SHP77 (cell line): Measurements from ENCODE around the gene DUSP19.

Experiments used
- DNase-seq, 2 experiments: peaks; one replicate each; lab custom pipeline; 2025; lab: John Stamatoyannopoulos, UW

The DUSP19 gene

DNA sequence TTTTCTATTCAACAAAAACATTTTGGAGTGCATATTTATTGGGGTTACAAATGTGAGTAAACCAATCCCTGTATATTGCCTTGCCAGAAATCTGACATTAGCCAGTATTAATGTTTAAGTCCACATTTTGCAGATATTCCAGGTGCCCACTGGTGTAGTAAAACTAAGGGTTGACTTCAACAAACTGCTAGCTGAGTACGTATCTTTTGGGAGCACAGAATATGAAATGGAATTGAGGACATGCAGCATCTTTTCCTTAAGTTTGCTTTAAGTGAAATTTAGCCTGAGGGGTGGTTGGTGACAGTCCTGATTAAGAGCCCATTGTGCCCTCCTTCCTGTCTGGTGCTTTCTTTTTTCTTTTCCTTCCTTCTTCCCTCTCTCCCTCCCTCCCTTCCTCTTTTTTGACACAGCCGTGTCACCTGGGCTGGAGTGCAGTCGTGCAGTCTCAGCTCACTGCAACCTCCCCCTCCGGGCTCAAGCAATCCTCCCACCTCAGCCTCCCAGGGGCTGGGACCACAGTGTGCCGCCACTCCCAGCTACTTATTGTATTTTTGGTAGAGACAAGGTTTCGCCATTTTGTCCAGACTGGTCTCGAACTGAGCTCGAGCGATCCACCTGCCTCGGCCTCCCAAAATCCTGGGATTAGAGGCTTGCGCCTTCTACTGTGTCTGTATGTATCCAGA is 47.3 kb downstream of the DUSP19 start:
- DNase-seq, result no peak

DNA sequence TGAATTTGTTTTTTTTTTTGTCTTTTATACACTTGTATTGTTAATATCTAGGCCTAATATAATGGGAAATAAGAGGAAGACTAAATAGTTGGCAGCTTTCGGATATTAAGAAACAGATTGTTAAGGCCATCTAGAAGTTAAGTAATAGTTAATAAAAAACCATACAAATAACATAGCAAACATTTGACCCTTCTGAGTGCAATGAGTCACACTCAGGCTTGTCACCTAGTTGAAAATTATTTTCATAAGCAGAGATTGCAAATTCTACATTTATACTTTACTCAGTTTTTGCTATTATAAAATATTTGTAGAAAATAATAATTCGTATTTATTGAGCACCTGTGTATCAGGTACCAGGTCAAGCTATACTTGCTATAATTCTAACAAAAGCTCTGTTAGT is 48.1 kb downstream of the DUSP19 start:
- DNase-seq, result no peak

DNA sequence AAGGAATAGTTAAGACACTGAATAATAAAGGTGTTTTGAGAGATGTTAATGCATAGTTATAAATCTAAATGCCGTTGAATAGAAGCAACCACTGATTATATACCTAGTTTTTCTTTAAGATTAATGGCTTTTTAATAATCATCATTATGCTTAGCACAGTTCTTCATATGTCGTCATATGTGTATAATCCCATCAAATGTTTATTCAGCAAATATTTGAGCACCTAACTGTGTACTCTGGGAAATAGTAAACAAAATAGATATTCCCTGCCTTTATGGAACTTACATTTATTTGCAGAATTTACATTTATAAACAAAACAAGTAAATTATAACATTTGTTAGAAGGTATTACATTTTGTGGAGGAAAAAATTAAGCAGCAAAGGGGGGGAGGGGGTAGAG is 55.5 kb downstream of the DUSP19 start:
- no peak for DNase-seq

DNA sequence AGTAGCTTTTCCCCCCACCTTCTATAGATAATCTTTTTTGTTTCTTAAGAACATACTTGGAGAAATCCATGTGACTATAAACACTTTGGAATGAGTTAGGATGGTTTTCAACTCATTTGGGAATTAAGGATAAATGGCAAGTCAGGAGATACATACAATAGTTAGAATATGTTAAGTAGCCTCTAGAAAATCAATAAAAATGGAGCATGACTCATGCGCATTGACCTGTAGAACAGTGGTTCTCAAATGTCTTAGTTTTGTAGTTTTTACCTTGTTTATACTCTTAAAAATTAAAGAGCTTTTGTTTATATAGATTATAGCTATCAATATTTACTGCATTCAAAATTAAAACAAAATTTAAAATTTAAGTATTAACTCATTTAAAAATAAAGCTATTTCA is 70.4 kb downstream of the DUSP19 start:
- no peak for DNase-seq

DNA sequence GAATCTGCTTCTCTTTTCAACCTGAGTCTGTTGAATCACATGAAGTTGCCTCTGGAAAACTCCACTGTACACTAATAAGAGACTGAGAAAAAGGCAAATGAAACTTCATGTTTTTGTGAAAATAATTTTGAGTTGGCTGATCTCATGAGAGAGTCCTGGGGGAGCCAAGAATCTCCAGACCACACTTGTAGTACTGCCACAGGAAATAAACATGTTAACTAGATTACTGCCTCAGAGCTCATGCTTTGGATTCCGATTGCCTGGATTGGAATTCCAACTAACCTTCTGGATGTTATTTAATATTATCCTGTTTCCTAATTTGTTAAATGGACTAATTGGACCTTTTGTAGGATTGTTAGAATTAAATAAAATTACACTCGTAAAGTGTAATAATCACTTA is 70.9 kb downstream of the DUSP19 start:
- no peak for DNase-seq
